ENCODE results near the gene ARHGAP26. TPM values are rescaled to one million over a fixed set of nuclear protein-coding genes. Genes with fewer than 3 reads are reported as not detected.
A peak's percentile ranks its signal among the peaks of the same experiment; 100 is the strongest.

ARHGAP26 gene
- total and polyA plus RNA-seq, 2 experiments from 2014 or later: 9.5 to 16.8 TPM

DNA sequence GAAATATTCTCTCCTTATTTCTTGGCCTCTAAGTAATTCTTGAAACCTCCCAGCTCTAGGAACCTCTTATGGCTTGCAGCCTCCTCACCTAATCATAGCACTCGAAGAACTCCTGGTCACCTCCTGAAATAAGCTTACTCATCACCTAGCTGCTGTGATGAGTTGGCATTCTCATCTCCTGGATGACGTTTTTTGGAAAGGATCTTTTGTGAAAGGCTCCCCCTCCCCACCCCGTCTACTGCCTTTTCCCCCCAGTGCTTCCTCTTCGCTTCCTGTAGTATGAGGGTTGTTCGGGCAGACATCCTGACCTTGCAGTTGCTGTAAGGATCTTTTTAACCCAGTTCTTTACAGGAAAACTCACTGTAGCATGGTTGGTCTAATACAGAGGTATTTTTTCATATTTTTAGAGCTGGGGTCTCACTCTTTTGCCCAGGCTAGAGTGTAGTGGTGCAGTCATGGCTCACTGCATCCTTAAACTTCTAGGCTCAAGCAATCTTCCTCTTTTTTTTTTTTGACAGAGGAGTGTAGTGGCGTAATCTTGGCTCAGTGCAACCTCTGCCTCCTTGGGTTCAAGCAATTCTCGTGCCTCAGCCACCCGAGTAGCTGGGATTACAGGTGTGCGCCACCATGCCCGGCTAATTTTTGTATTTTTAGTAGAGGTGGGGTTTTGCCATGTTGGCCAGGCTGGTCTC lies 41.8 kb downstream of the ARHGAP26 start:
- Histone ChIP-seq H3F3A (replicated peaks; ENCODE audit: low read depth) (no peaks in the 10 kb centered on the region), H3K79me2 (replicated peaks; ENCODE audit: insufficient read depth) (peaks cover 24% of the 10 kb centered on the region), H3K9me2 (ENCODE audit: insufficient read depth) (0 out of 2 replicates have a peak, but pooled peaks cover 3% of the 10 kb centered on the region), H2AFZ (no peak overlapping the region), H3K27me3 (ENCODE audit: insufficient read depth) (no peaks in the 10 kb centered on the region), H4K20me1 (replicated peaks; ENCODE audit: insufficient read depth) (no peaks in the 10 kb centered on the region; the same call in 1 of the 2 replicates), H3K27ac (ENCODE audit: low read depth) (no peak overlapping the region), H3K4me1 (ENCODE audit: insufficient read depth) (peaks cover 16% of the 10 kb centered on the region), H3K4me3 (no peak overlapping the region), H3K4me2 (no peak overlapping the region), H3K36me3 (ENCODE audit: insufficient read depth) (no peaks in the 10 kb centered on the region)
- H3K36me3 Mint-ChIP-seq (ENCODE audit: low read depth): no peaks in the 10 kb centered on the region; the same call in 2 of the 3 replicates
- peak overlapping the region; percentile 22; the same call in 1 of the 2 replicates for H3K27ac Mint-ChIP-seq
- TF ChIP-seq ZNF462 (CRISPR knock-in tag; IDR thresholded peaks at IDR 0.05) (no peak), STAT1 (IDR thresholded peaks at IDR 0.05; ENCODE audit: unreplicated experiment) (no peak), ZNF114 (CRISPR knock-in tag; IDR thresholded peaks at IDR 0.05) (no peak), ZNF331 (CRISPR knock-in tag; IDR thresholded peaks at IDR 0.05; ENCODE audit: low read depth) (no peak)
- H3K9me3 Mint-ChIP-seq: no peaks in the 10 kb centered on the region
- no peak for DNase-seq (ENCODE audit: low spot score)
- peaks cover 3% of the 10 kb centered on the region for H3K27me3 Mint-ChIP-seq (ENCODE audit: insufficient read depth, low read depth, poor library complexity)
- no peak for ATAC-seq
- no peak overlapping the region for H3K4me3 Mint-ChIP-seq
- H3K4me1 Mint-ChIP-seq: peaks cover 24% of the 10 kb centered on the region

GRCh38 chr5:142813220-142813619 lies 43.0 kb downstream of the ARHGAP26 start:
- peaks cover 19% of the 10 kb centered on the region for H3K4me1 Mint-ChIP-seq
- no peak overlapping the region for H3K27ac ChIP-seq (ENCODE audit: low read depth)
- no peak overlapping the region for H2AFZ ChIP-seq
- H3K4me3 ChIP-seq: no peak overlapping the region
- peaks cover 3% of the 10 kb centered on the region for H3K27me3 Mint-ChIP-seq (ENCODE audit: insufficient read depth, low read depth, poor library complexity)
- H3K27me3 ChIP-seq (ENCODE audit: insufficient read depth): no peaks in the 10 kb centered on the region
- peaks cover 7% of the 10 kb centered on the region for H3K4me1 ChIP-seq (ENCODE audit: insufficient read depth)
- H3K9me3 Mint-ChIP-seq: no peaks in the 10 kb centered on the region
- DNase-seq (ENCODE audit: low spot score) (no peak), ATAC-seq (no peak)
- no peaks in the 10 kb centered on the region for H3F3A ChIP-seq (replicated peaks; ENCODE audit: low read depth)
- H3K9me2 ChIP-seq (ENCODE audit: insufficient read depth): 0 out of 2 replicates have a peak, but pooled peaks cover 3% of the 10 kb centered on the region
- no peaks in the 10 kb centered on the region; the same call in 2 of the 3 replicates for H3K36me3 Mint-ChIP-seq (ENCODE audit: low read depth)
- H3K27ac Mint-ChIP-seq: no peak overlapping the region; the same call in 1 of the 2 replicates
- H3K79me2 ChIP-seq (replicated peaks; ENCODE audit: insufficient read depth): peaks cover 20% of the 10 kb centered on the region
- H3K4me2 ChIP-seq: no peak overlapping the region
- H3K36me3 ChIP-seq (ENCODE audit: insufficient read depth): no peaks in the 10 kb centered on the region
- H4K20me1 ChIP-seq (replicated peaks; ENCODE audit: insufficient read depth): no peaks in the 10 kb centered on the region; the same call in 1 of the 2 replicates
- no peak overlapping the region for H3K4me3 Mint-ChIP-seq
- TF ChIP-seq CREB1 (CRISPR knock-in tag; IDR thresholded peaks at IDR 0.05; ENCODE audit: low read depth) (no peak), POLR2AphosphoS5 (IDR thresholded peaks at IDR 0.05; ENCODE audit: low read depth) (no peak), ZNF114 (CRISPR knock-in tag; IDR thresholded peaks at IDR 0.05) (no peak)
- TF ChIP-seq, protein P1, sequence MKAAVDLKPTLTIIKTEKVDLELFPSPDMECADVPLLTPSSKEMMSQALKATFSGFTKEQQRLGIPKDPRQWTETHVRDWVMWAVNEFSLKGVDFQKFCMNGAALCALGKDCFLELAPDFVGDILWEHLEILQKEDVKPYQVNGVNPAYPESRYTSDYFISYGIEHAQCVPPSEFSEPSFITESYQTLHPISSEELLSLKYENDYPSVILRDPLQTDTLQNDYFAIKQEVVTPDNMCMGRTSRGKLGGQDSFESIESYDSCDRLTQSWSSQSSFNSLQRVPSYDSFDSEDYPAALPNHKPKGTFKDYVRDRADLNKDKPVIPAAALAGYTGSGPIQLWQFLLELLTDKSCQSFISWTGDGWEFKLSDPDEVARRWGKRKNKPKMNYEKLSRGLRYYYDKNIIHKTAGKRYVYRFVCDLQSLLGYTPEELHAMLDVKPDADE (IDR thresholded peaks at IDR 0.05): no peak
- TF ChIP-seq, protein P2, sequence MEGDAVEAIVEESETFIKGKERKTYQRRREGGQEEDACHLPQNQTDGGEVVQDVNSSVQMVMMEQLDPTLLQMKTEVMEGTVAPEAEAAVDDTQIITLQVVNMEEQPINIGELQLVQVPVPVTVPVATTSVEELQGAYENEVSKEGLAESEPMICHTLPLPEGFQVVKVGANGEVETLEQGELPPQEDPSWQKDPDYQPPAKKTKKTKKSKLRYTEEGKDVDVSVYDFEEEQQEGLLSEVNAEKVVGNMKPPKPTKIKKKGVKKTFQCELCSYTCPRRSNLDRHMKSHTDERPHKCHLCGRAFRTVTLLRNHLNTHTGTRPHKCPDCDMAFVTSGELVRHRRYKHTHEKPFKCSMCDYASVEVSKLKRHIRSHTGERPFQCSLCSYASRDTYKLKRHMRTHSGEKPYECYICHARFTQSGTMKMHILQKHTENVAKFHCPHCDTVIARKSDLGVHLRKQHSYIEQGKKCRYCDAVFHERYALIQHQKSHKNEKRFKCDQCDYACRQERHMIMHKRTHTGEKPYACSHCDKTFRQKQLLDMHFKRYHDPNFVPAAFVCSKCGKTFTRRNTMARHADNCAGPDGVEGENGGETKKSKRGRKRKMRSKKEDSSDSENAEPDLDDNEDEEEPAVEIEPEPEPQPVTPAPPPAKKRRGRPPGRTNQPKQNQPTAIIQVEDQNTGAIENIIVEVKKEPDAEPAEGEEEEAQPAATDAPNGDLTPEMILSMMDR (conservative IDR thresholded peaks at IDR 0.05; ENCODE audit: low read depth in 2 of 2): no peak

Data from GM23338 (cell line).